GM12872 (cell line): Measurements from ENCODE around the gene ITGA3.

Experiments used
- CTCF ChIP-seq: IDR thresholded peaks from 3 replicates; pipeline ENCODE4 v1.5.1; 2011; ENCODE audit warnings: low read depth, mild to moderate bottlenecking, low read length, moderate library complexity; ENCODE audit not compliant: insufficient read depth

The ITGA3 gene

DNA sequence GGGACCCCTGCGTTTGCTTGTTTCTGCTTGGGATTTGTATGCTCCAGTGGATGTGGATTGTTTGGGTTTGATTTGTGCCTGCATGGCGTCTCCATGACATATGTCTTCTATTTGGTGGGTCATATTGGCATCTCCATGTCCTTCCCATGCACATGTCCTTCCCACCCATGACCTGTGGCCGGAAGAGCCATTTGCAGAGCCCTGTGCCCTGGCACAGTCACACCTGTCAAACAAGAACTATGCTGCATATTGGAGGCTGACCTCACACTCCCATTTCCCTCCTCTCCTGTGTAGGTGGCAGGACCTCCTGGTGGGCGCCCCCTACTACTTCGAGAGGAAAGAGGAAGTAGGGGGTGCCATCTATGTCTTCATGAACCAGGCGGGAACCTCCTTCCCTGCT lies 15.8 kb downstream of the ITGA3 start:
- TF ChIP-seq CTCF, result no peak

- TF ChIP-seq CTCF, result no peak
Measured at GRCh38 chr17:50072130-50072529, 16.2 kb downstream of the ITGA3 start.

GRCh38 chr17:50072925-50073324 lies 17.0 kb downstream of the ITGA3 start:
- TF ChIP-seq CTCF, result no peak

DNA sequence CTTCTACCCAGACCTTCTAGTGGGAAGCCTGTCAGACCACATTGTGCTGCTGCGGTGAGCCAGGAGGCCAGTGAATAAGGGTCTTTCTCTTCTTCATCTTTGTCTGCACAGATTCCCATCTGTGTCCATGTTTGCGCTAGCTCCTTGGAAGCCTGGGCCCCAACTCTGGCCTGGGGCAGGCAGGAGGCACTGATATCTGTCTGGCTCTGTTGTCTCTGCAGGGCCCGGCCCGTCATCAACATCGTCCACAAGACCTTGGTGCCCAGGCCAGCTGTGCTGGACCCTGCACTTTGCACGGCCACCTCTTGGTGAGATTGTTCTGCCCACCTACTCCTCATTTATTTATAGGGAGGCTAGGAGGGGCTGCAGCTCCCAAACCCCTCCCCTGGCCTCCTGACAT lies 18.3 kb downstream of the ITGA3 start:
- no peak for TF ChIP-seq CTCF

- no peak for TF ChIP-seq CTCF
Measured at GRCh38 chr17:50075446-50076032, 19.6 kb downstream of the ITGA3 start.

GRCh38 chr17:50076221-50076590 lies 20.3 kb downstream of the ITGA3 start:
- TF ChIP-seq CTCF, result no peak

- TF ChIP-seq CTCF, result no peak
Measured at GRCh38 chr17:50076591-50077235, 20.8 kb downstream of the ITGA3 start.
